ENCODE measurements around the gene CD320. TPM values are rescaled to one million over a fixed set of nuclear protein-coding genes. Genes with fewer than 3 reads are reported as not detected.

CD320 gene
- polyA plus RNA-seq, 1 donor from 2014 or later, result 89.6 TPM

DNA sequence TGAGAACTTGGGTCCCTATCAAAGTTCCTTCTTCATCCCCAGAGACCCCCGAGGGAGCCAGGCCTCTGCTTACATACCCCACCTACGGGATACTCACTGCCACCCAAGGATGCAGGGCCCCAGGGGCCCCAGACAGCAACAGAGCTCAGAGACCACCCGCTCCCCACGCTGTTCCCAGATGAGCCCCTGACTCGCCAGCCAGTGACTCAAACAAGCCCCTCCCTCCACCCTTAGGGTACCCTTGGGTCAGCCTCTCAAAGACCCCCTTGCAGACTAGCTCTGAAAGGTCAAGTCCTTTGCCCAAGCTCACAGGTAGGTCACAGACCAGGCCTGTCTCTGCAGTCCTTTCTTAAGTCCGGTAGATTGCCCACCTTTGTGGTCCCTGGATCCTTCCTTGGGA, 45.7 kb downstream of the CD320 start:
- H3K4me2 ChIP-seq (ENCODE audit: low read length), result no peak overlapping the region
- no peaks in the 10 kb centered on the region for H3K36me3 ChIP-seq (ENCODE audit: insufficient read depth, low read length)
- H3K9me2 ChIP-seq (ENCODE audit: insufficient read depth, low read length), result no peaks in the 10 kb centered on the region
- H3K4me3 ChIP-seq (ENCODE audit: low read length), result no peak overlapping the region
- no peaks in the 10 kb centered on the region for H3K27me3 ChIP-seq (ENCODE audit: insufficient read depth, low read depth, low read length)
- no peak overlapping the region for H2AFZ ChIP-seq (ENCODE audit: low read depth, low read length)
- no peak overlapping the region for H3K27ac ChIP-seq (ENCODE audit: low read length)
- no peaks in the 10 kb centered on the region for H3K9me3 ChIP-seq (ENCODE audit: low read length)
- no peaks in the 10 kb centered on the region for H4K20me1 ChIP-seq (ENCODE audit: insufficient read depth)
- TF ChIP-seq, protein P1, sequence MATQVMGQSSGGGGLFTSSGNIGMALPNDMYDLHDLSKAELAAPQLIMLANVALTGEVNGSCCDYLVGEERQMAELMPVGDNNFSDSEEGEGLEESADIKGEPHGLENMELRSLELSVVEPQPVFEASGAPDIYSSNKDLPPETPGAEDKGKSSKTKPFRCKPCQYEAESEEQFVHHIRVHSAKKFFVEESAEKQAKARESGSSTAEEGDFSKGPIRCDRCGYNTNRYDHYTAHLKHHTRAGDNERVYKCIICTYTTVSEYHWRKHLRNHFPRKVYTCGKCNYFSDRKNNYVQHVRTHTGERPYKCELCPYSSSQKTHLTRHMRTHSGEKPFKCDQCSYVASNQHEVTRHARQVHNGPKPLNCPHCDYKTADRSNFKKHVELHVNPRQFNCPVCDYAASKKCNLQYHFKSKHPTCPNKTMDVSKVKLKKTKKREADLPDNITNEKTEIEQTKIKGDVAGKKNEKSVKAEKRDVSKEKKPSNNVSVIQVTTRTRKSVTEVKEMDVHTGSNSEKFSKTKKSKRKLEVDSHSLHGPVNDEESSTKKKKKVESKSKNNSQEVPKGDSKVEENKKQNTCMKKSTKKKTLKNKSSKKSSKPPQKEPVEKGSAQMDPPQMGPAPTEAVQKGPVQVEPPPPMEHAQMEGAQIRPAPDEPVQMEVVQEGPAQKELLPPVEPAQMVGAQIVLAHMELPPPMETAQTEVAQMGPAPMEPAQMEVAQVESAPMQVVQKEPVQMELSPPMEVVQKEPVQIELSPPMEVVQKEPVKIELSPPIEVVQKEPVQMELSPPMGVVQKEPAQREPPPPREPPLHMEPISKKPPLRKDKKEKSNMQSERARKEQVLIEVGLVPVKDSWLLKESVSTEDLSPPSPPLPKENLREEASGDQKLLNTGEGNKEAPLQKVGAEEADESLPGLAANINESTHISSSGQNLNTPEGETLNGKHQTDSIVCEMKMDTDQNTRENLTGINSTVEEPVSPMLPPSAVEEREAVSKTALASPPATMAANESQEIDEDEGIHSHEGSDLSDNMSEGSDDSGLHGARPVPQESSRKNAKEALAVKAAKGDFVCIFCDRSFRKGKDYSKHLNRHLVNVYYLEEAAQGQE (IDR thresholded peaks at IDR 0.05; ENCODE audit: borderline replicate concordance), result no peak
- TF ChIP-seq EZH2 (IDR thresholded peaks at IDR 0.05; ENCODE audit: borderline replicate concordance, insufficient read depth, low read length, poor library complexity, severe bottlenecking), result no peak
- TF ChIP-seq TAF1 (IDR thresholded peaks at IDR 0.05; ENCODE audit: low read depth), result no peak
- TF ChIP-seq SMC3 (conservative IDR thresholded peaks at IDR 0.05; ENCODE audit: poor library complexity), result no peak
- TF ChIP-seq MXI1 (conservative IDR thresholded peaks at IDR 0.05; ENCODE audit: poor library complexity, severe bottlenecking), result no peak
- TF ChIP-seq EP300 (conservative IDR thresholded peaks at IDR 0.05; ENCODE audit: poor library complexity, severe bottlenecking), result no peak
- TF ChIP-seq RAD21 (conservative IDR thresholded peaks at IDR 0.05), result no peak
- TF ChIP-seq, protein P2, sequence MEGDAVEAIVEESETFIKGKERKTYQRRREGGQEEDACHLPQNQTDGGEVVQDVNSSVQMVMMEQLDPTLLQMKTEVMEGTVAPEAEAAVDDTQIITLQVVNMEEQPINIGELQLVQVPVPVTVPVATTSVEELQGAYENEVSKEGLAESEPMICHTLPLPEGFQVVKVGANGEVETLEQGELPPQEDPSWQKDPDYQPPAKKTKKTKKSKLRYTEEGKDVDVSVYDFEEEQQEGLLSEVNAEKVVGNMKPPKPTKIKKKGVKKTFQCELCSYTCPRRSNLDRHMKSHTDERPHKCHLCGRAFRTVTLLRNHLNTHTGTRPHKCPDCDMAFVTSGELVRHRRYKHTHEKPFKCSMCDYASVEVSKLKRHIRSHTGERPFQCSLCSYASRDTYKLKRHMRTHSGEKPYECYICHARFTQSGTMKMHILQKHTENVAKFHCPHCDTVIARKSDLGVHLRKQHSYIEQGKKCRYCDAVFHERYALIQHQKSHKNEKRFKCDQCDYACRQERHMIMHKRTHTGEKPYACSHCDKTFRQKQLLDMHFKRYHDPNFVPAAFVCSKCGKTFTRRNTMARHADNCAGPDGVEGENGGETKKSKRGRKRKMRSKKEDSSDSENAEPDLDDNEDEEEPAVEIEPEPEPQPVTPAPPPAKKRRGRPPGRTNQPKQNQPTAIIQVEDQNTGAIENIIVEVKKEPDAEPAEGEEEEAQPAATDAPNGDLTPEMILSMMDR (IDR thresholded peaks at IDR 0.05; ENCODE audit: poor library complexity, severe bottlenecking), result no peak
- TF ChIP-seq POLR2AphosphoS5 (IDR thresholded peaks at IDR 0.05), result no peak
- no peaks in the 10 kb centered on the region for H3K79me2 ChIP-seq (replicated peaks; ENCODE audit: insufficient read depth, low read length)
- H3F3A ChIP-seq (ENCODE audit: insufficient read depth, low read length, poor library complexity, severe bottlenecking), result no peaks in the 10 kb centered on the region
- no peak overlapping the region for H3K9ac ChIP-seq (ENCODE audit: low read length)

DNA sequence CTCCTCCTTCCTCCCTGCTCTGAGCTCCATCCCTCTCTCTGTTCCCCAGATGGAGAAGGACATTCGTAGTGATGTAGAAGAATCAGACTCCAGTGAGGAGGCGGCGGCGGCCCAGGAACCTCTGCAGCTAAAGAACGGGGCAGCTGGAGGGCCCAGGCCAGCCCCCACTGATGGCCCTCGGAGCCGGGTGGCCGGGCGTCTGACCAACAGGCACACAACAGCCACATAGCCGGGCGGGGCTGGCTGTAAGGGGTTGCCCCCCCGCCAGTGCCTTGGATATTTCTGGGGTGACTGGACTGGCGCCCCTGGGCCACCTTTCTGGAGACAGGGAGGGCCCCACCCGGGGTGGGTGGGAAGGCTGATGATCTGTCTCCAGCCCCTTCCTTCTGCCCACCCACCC, 46.3 kb downstream of the CD320 start:
- Histone ChIP-seq H3K9me2 (ENCODE audit: insufficient read depth, low read length) (no peaks in the 10 kb centered on the region), H3K4me3 (ENCODE audit: low read length) (no peak overlapping the region), H3K79me2 (replicated peaks; ENCODE audit: insufficient read depth, low read length) (no peaks in the 10 kb centered on the region), H3F3A (ENCODE audit: insufficient read depth, low read length, poor library complexity, severe bottlenecking) (no peaks in the 10 kb centered on the region), H3K36me3 (ENCODE audit: insufficient read depth, low read length) (no peaks in the 10 kb centered on the region), H4K20me1 (ENCODE audit: insufficient read depth) (no peaks in the 10 kb centered on the region), H3K9ac (ENCODE audit: low read length) (no peak overlapping the region), H3K27me3 (ENCODE audit: insufficient read depth, low read depth, low read length) (no peaks in the 10 kb centered on the region), H3K9me3 (ENCODE audit: low read length) (no peaks in the 10 kb centered on the region), H3K4me2 (ENCODE audit: low read length) (no peak overlapping the region), H2AFZ (ENCODE audit: low read depth, low read length) (no peak overlapping the region), H3K27ac (ENCODE audit: low read length) (no peak overlapping the region)
- TF ChIP-seq EP300 (conservative IDR thresholded peaks at IDR 0.05; ENCODE audit: poor library complexity, severe bottlenecking) (no peak), RAD21 (conservative IDR thresholded peaks at IDR 0.05) (no peak), EZH2 (IDR thresholded peaks at IDR 0.05; ENCODE audit: borderline replicate concordance, insufficient read depth, low read length, poor library complexity, severe bottlenecking) (no peak)

DNA sequence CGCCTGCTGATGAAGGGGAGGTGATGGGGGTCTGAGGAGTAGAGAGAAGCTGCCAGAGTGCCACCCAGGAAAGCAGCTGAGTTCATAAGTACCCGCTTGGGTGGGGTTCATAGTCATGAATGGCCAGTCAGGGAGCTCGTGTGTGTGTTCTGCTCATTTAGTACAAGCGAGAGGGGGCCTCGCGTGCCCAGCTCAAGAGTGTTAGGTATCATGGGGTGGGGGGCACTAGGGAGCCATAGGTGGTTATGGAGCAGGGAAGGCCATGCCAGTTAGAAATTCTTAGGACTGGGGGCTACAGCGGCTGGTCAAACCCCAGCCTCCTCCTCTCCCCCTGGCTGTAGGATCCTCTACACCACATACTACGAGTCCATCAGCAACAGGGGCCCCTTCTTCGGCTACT, 46.8 kb downstream of the CD320 start:
- Histone ChIP-seq H3K9me3 (ENCODE audit: low read length) (no peaks in the 10 kb centered on the region), H2AFZ (ENCODE audit: low read depth, low read length) (no peak overlapping the region), H3K79me2 (replicated peaks; ENCODE audit: insufficient read depth, low read length) (no peaks in the 10 kb centered on the region), H3K36me3 (ENCODE audit: insufficient read depth, low read length) (peaks cover 2% of the 10 kb centered on the region), H3K9ac (ENCODE audit: low read length) (no peak overlapping the region), H3K9me2 (ENCODE audit: insufficient read depth, low read length) (no peaks in the 10 kb centered on the region), H3K27ac (ENCODE audit: low read length) (no peak overlapping the region), H3K27me3 (ENCODE audit: insufficient read depth, low read depth, low read length) (no peaks in the 10 kb centered on the region), H3K4me3 (ENCODE audit: low read length) (no peak overlapping the region), H3F3A (ENCODE audit: insufficient read depth, low read length, poor library complexity, severe bottlenecking) (no peaks in the 10 kb centered on the region), H4K20me1 (ENCODE audit: insufficient read depth) (no peaks in the 10 kb centered on the region), H3K4me2 (ENCODE audit: low read length) (no peak overlapping the region)
- TF ChIP-seq EZH2 (IDR thresholded peaks at IDR 0.05; ENCODE audit: borderline replicate concordance, insufficient read depth, low read length, poor library complexity, severe bottlenecking), result no peak
- no peak for TF ChIP-seq RAD21 (conservative IDR thresholded peaks at IDR 0.05)
- no peak for TF ChIP-seq POLR2AphosphoS5 (IDR thresholded peaks at IDR 0.05)
- no peak for TF ChIP-seq MXI1 (conservative IDR thresholded peaks at IDR 0.05; ENCODE audit: poor library complexity, severe bottlenecking)
- TF ChIP-seq SMC3 (conservative IDR thresholded peaks at IDR 0.05; ENCODE audit: poor library complexity), result no peak
- TF ChIP-seq TAF1 (IDR thresholded peaks at IDR 0.05; ENCODE audit: low read depth), result no peak
- TF ChIP-seq, protein P1 (IDR thresholded peaks at IDR 0.05; ENCODE audit: borderline replicate concordance), result no peak
